ENCODE results near the gene IFT88.

IFT88 gene

GRCh38 chr13:20706661-20707060, 139.7 kb downstream of the IFT88 start:
- no peak overlapping the region for H3K27ac ChIP-seq (replicated peaks)
- no peak for DNase-seq (ENCODE audit: low read depth in 1 of 2, low spot score in 1 of 2)
- no peak for TF ChIP-seq GABPA (IDR thresholded peaks at IDR 0.05; ENCODE audit: low read depth)
- TF ChIP-seq POLR2AphosphoS5 (IDR thresholded peaks at IDR 0.05; ENCODE audit: low read depth) = no peak
- no peak for TF ChIP-seq CTCF (IDR thresholded peaks at IDR 0.05; ENCODE audit: insufficient read depth, low read length)
- TF ChIP-seq REST (IDR thresholded peaks at IDR 0.05; ENCODE audit: insufficient replicate concordance, low read depth) = no peak
- TF ChIP-seq SPI1 (IDR thresholded peaks at IDR 0.05; ENCODE audit: borderline replicate concordance, low read depth) = no peak
- no peaks in the 10 kb centered on the region for H3K27me3 ChIP-seq (ENCODE audit: insufficient read depth, poor library complexity, severe bottlenecking)
- H3K4me3 ChIP-seq (replicated peaks; ENCODE audit: insufficient read depth, low read length) = no peak overlapping the region

GRCh38 chr13:20708216-20708615, 141.3 kb downstream of the IFT88 start:
- DNase-seq (ENCODE audit: low read depth in 1 of 2, low spot score in 1 of 2) = no peak
- Histone ChIP-seq H3K27me3 (ENCODE audit: insufficient read depth, poor library complexity, severe bottlenecking) (no peaks in the 10 kb centered on the region), H3K4me3 (replicated peaks; ENCODE audit: insufficient read depth, low read length) (no peak overlapping the region), H3K27ac (replicated peaks) (no peak overlapping the region)
- no peak for TF ChIP-seq SPI1 (IDR thresholded peaks at IDR 0.05; ENCODE audit: borderline replicate concordance, low read depth)
- TF ChIP-seq POLR2AphosphoS5 (IDR thresholded peaks at IDR 0.05; ENCODE audit: low read depth) = no peak
- TF ChIP-seq CTCF (IDR thresholded peaks at IDR 0.05; ENCODE audit: insufficient read depth, low read length) = no peak
- no peak for TF ChIP-seq REST (IDR thresholded peaks at IDR 0.05; ENCODE audit: insufficient replicate concordance, low read depth)
- TF ChIP-seq GABPA (IDR thresholded peaks at IDR 0.05; ENCODE audit: low read depth) = no peak

GRCh38 chr13:20709369-20709768, 142.4 kb downstream of the IFT88 start:
- Histone ChIP-seq H3K27me3 (ENCODE audit: insufficient read depth, poor library complexity, severe bottlenecking) (no peaks in the 10 kb centered on the region), H3K27ac (replicated peaks) (no peak overlapping the region), H3K4me3 (replicated peaks; ENCODE audit: insufficient read depth, low read length) (no peak overlapping the region)
- TF ChIP-seq SPI1 (IDR thresholded peaks at IDR 0.05; ENCODE audit: borderline replicate concordance, low read depth) (no peak), POLR2AphosphoS5 (IDR thresholded peaks at IDR 0.05; ENCODE audit: low read depth) (no peak), CTCF (IDR thresholded peaks at IDR 0.05; ENCODE audit: insufficient read depth, low read length) (no peak), REST (IDR thresholded peaks at IDR 0.05; ENCODE audit: insufficient replicate concordance, low read depth) (no peak), GABPA (IDR thresholded peaks at IDR 0.05; ENCODE audit: low read depth) (no peak)
- DNase-seq (ENCODE audit: low read depth in 1 of 2, low spot score in 1 of 2) = no peak

All from HL-60 (cell line).